GM12892 (cell line): Measurements from ENCODE around the gene HAX1.
"Not testable (repeated sequence)": the region's sequence is repeated elsewhere in the genome, so short reads cannot be mapped to it uniquely, and the experiment has no call there.

Source experiments
- DNase-seq: peaks from one replicate; pipeline ENCODE4 v3.0.0; 2011; ENCODE audit not compliant: insufficient read length
- FAIRE-seq: peaks from 2 replicates; lab custom pipeline; 2011; peaks lifted over from hg19 to GRCh38; lab: Jason Lieb, UNC
- POLR2A ChIP-seq: IDR thresholded peaks from 2 replicates; pipeline ENCODE4 v1.6.1; 2011; ENCODE audit warnings: low read depth, low read length, control low read depth
- POLR2AphosphoS5 ChIP-seq: IDR thresholded peaks from 2 replicates; pipeline ENCODE4 v1.6.1; 2011; ENCODE audit warnings: low read depth, low read length, control low read depth
- TAF1 ChIP-seq: IDR thresholded peaks from 2 replicates; pipeline ENCODE4 v1.6.1; 2011; ENCODE audit warnings: low read depth, mild to moderate bottlenecking, control low read depth, low read length, borderline replicate concordance

The HAX1 gene

GRCh38 chr1:154320882-154321608 is 48.6 kb downstream of the HAX1 start, which contains the start of gene AQP10:
Gene AQP10, plus strand, starts transcription at chr1:154321093. Its CDS starts 63 bp downstream, at chr1:154321156.
- DNase-seq, result no peak
- FAIRE-seq, result no peak
- TF ChIP-seq POLR2A, result no peak
- TF ChIP-seq TAF1, result no peak
- TF ChIP-seq POLR2AphosphoS5, result no peak

DNA sequence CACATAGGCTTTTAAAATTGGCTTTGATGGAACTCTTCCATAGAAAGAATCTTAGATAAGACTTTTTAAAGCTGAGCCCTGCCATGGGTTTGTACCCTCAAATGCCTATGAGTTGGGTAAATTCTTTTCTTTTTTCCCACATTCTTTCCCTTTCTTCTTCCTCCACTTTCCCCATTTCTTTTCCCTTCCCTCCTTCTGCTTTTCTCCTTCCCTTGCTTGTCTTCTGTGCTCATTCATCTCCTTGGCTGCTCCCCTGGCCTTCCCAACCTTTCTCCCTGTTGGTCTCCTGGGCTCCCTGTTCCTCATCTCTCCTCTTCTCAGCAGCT is 49.1 kb downstream of the HAX1 start:
- not testable (repeated sequence) for DNase-seq, FAIRE-seq

GRCh38 chr1:154323493-154323892 is 51.1 kb downstream of the HAX1 start:
- DNase-seq (no peak), FAIRE-seq (no peak)
- TF ChIP-seq POLR2A (no peak), TAF1 (no peak), POLR2AphosphoS5 (no peak)

- TF ChIP-seq TAF1 (no peak), POLR2AphosphoS5 (no peak), POLR2A (no peak)
- no peak for DNase-seq
- no peak for FAIRE-seq
These were observed 51.8 kb downstream of the HAX1 start for GRCh38 chr1:154324241-154324640.

DNA sequence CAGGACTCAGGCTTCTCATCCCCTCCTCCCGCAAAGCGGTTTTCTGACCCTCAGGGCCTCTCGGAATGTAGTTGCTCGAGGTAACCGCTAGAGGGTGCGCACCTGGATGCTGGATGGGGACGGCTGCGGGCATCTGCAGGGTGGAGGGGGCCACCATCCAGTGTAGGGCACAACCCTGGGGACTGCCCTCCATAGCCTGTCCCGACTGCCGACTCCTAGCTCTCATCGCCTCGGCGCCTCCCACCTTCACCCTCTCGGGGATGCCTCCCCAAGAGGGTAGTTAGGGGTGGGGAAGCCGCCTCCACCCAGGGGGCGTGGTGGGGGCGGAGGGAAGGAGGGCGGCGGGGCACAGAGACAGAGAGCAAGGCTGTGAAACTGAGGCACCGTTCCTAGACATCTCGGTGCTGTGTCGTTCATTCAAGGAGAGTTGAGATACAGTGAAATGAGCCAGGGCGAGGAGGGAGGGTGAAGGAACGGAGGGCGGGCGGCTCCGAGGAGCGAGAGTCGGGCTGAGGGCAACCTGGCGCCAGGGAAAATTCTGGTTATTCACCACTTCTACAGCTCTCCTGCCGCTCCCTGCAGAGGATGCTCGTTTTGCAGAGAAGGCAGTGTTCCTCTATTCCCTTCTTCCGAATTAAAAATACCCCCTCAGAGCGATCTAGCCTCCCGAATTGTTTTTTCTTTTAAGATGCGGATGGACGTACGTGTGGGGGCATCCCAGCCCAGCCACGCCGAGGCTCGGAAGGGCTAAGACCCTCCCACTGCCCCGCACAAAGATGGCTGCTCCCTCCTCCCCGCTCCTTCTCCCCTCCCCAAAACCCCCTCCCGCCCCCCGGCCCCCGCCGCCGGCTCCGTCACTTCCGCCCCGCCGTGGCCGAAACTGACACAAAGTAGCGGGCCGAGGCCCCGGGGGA is 52.5 kb downstream of the HAX1 start, which contains the start of gene ATP8B2:
Gene ATP8B2, plus strand, starts transcription at position 857 of the 914 bp plus-strand sequence. CDS start 2,617 bp downstream, outside the sequence.
- TF ChIP-seq TAF1 (no peak), POLR2AphosphoS5 (no peak), POLR2A (no peak)
- DNase-seq, result peak; percentile 89
- FAIRE-seq, result peak; percentile 88
